HUES6 (cell line): ENCODE data around the gene MACROD2.

Experiments
- H3K27ac ChIP-seq: 2 replicates; pipeline ENCODE4 v1.7.0; 2013; ENCODE audit warnings: low read depth, mild to moderate bottlenecking, low read length, inconsistent platforms
- H3K27me3 ChIP-seq: 2 replicates; pipeline ENCODE4 v1.6.1; 2013; ENCODE audit warnings: low read length; ENCODE audit not compliant: control insufficient read depth, insufficient read depth
- H3K36me3 ChIP-seq: 2 replicates; pipeline ENCODE4 v1.6.1; 2013; ENCODE audit warnings: low read length; ENCODE audit not compliant: control insufficient read depth, insufficient read depth
- H3K4me1 ChIP-seq: 2 replicates; pipeline ENCODE4 v1.6.1; 2013; ENCODE audit warnings: low read length; ENCODE audit not compliant: control insufficient read depth, insufficient read depth
- H3K4me3 ChIP-seq: 2 replicates; pipeline ENCODE4 v1.5.1; 2013; ENCODE audit warnings: low read depth, low read length
- H3K9ac ChIP-seq: one replicate; pipeline ENCODE4 v1.6.1; 2013; ENCODE audit warnings: mild to moderate bottlenecking, low read length
- H3K9me3 ChIP-seq: 2 replicates; pipeline ENCODE4 v1.6.1; 2013; ENCODE audit warnings: low read depth, low read length; ENCODE audit not compliant: control insufficient read depth, insufficient read depth

MACROD2 gene

GRCh38 chr20:14295770-14296309 is 300.5 kb downstream of the MACROD2 start:
- Histone ChIP-seq H3K9me3 (no peaks in the 10 kb centered on the region), H3K36me3 (no peaks in the 10 kb centered on the region), H3K27ac (no peak overlapping the region), H3K9ac (no peak overlapping the region), H3K4me3 (no peak overlapping the region), H3K4me1 (no peaks in the 10 kb centered on the region), H3K27me3 (no peaks in the 10 kb centered on the region)

DNA sequence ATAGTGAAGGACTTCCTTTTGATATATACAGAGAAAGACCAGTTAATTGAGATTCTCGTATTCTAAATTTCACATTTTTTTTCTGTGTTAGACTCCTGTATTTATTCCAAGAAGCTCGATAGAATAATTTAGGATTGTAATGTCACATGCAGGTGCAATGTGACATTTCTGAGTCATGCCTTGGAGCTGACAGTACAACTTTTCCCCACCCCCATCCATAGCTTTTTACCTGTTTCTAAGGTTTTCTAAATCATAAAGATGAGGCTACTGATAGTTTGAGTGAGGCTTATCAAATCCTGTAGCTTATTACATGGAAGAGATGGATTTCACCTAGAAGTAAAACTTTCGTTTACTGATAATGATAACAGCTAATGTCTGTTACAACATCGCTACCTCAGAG is 304.5 kb downstream of the MACROD2 start:
- Histone ChIP-seq H3K9ac (no peak overlapping the region), H3K36me3 (no peaks in the 10 kb centered on the region), H3K9me3 (no peaks in the 10 kb centered on the region), H3K4me1 (no peaks in the 10 kb centered on the region), H3K4me3 (no peak overlapping the region), H3K27ac (no peak overlapping the region), H3K27me3 (no peaks in the 10 kb centered on the region)

DNA sequence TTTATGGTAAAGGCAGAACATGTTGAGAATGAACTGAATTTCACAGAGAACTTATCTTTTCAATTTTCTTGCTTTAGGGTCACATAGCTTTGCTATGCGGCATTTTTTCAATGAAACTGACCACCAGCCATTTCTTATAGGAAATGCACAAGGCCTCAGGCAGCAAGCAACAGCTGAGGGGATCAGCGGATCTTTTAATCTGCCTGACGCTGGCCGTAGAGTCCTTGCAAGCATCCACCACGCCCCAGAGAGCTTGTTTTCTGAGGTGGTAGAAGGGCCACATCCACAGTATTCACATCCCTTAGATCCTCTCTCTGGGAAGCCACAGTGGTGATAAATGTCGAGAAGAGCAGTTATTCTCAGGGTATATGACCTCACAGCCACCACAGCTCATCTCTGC is 307.8 kb downstream of the MACROD2 start:
- Histone ChIP-seq H3K4me3 (no peak overlapping the region), H3K27me3 (no peaks in the 10 kb centered on the region), H3K4me1 (no peaks in the 10 kb centered on the region), H3K9me3 (no peaks in the 10 kb centered on the region), H3K27ac (no peak overlapping the region), H3K36me3 (no peaks in the 10 kb centered on the region), H3K9ac (no peak overlapping the region)

- no peaks in the 10 kb centered on the region for H3K36me3 ChIP-seq
- H3K4me1 ChIP-seq = no peaks in the 10 kb centered on the region
- H3K27ac ChIP-seq = no peak overlapping the region
- no peaks in the 10 kb centered on the region for H3K9me3 ChIP-seq
- no peak overlapping the region for H3K4me3 ChIP-seq
- no peak overlapping the region for H3K9ac ChIP-seq
- no peaks in the 10 kb centered on the region for H3K27me3 ChIP-seq
Measured at GRCh38 chr20:14303651-14304050, 308.3 kb downstream of the MACROD2 start.

- no peaks in the 10 kb centered on the region for H3K27me3 ChIP-seq
- H3K9ac ChIP-seq = no peak overlapping the region
- no peak overlapping the region for H3K27ac ChIP-seq
- no peaks in the 10 kb centered on the region for H3K36me3 ChIP-seq
- no peak overlapping the region for H3K4me3 ChIP-seq
- H3K4me1 ChIP-seq = no peaks in the 10 kb centered on the region
- H3K9me3 ChIP-seq = no peaks in the 10 kb centered on the region
Measured at GRCh38 chr20:14304472-14304871, 309.2 kb downstream of the MACROD2 start.

DNA sequence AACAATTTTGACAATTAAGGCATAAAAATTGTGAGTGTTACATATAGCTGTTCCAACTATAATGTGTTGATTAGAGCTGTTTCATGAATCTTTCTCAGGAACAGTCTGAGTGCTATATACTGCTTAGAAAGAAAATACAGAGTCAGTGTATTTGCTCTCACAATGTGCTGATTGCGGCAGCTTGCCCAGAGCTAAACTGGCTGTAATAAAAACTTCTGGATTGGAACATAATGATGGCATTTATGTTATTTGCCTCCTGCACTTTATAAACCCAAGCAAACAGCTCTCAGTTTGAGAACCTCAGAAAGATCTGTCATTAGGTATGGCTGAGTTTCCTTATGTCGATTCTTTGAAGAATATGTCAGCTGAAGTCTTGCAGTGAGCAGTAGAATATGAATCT is 312.6 kb downstream of the MACROD2 start:
- H3K4me3 ChIP-seq = no peak overlapping the region
- H3K9ac ChIP-seq = no peak overlapping the region
- H3K27me3 ChIP-seq = no peaks in the 10 kb centered on the region
- H3K4me1 ChIP-seq = no peaks in the 10 kb centered on the region; the same call in 1 of the 2 replicates
- H3K9me3 ChIP-seq = no peaks in the 10 kb centered on the region
- H3K36me3 ChIP-seq = no peaks in the 10 kb centered on the region
- H3K27ac ChIP-seq = no peak overlapping the region

DNA sequence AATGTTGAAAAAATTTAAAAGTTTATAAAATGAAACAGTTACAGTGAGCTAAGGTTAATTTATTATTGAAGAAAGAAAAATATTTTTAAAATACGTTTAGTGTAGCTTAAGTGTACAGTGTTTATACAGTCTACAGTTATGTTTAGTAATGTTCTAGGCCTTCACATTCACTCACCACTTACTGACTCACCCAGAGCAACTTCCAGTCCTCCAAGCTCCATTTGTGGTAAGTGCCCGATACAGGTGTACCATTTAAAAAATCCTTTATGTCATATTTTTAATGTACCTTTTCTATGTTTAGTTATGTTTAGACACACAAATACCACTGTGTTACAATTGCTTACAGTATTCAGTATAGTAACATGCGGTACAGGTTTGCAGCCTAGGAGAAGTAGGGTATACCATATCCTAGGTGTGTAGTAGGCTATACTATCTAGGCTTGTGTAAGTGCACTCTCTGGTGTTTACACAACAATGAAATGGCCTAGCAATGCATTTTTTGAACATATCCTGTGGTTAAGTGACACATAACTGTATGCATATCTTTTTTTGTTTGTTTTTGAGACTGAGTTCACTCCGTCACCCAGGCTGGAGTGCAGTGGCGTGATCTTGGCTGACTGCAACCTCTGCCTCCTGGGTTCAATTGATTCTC is 315.8 kb downstream of the MACROD2 start:
- H3K36me3 ChIP-seq = no peaks in the 10 kb centered on the region
- H3K9ac ChIP-seq = no peak overlapping the region
- no peak overlapping the region for H3K27ac ChIP-seq
- H3K27me3 ChIP-seq = no peaks in the 10 kb centered on the region
- H3K4me3 ChIP-seq = no peak overlapping the region
- H3K4me1 ChIP-seq = peaks cover 7% of the 10 kb centered on the region; the same call in 1 of the 2 replicates
- H3K9me3 ChIP-seq = no peaks in the 10 kb centered on the region

- no peaks in the 10 kb centered on the region for H3K9me3 ChIP-seq
- peaks cover 7% of the 10 kb centered on the region; the same call in 1 of the 2 replicates for H3K4me1 ChIP-seq
- no peaks in the 10 kb centered on the region for H3K36me3 ChIP-seq
- no peak overlapping the region for H3K27ac ChIP-seq
- H3K27me3 ChIP-seq = no peaks in the 10 kb centered on the region
- H3K4me3 ChIP-seq = no peak overlapping the region
- H3K9ac ChIP-seq = no peak overlapping the region
Measured at GRCh38 chr20:14312001-14312400, 316.7 kb downstream of the MACROD2 start.

- Histone ChIP-seq H3K36me3 (no peaks in the 10 kb centered on the region), H3K4me1 (peaks cover 7% of the 10 kb centered on the region; the same call in 1 of the 2 replicates), H3K4me3 (no peak overlapping the region), H3K27ac (no peak overlapping the region), H3K9ac (no peak overlapping the region), H3K27me3 (no peaks in the 10 kb centered on the region), H3K9me3 (no peaks in the 10 kb centered on the region)
Measured at GRCh38 chr20:14313341-14314020, 318.2 kb downstream of the MACROD2 start.

DNA sequence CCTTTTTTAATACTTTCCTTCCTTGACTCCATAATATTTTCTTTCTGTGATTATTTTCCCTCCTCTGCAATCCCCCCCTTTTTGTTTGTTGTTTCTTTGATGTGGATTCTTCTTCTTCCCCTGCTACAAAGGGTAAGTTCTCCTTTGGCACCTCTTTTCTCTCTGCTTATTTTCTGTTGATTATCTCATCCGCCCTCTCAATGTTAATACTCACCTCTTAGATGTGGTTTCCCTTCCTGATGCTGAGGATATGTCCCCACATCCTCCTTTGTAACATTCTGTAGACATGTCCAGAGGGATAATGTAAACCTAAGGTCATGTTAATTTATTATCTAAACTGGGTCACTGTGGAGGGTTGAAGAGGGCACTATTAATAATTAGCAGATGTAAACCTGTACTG is 324.4 kb downstream of the MACROD2 start:
- H3K36me3 ChIP-seq = no peaks in the 10 kb centered on the region
- H3K4me3 ChIP-seq = no peak overlapping the region
- H3K27me3 ChIP-seq = no peaks in the 10 kb centered on the region
- no peak overlapping the region for H3K27ac ChIP-seq
- no peaks in the 10 kb centered on the region for H3K9me3 ChIP-seq
- no peaks in the 10 kb centered on the region for H3K4me1 ChIP-seq
- H3K9ac ChIP-seq = no peak overlapping the region

GRCh38 chr20:14331646-14332045 is 336.3 kb downstream of the MACROD2 start:
- H3K4me1 ChIP-seq = peaks cover 40% of the 10 kb centered on the region
- H3K27ac ChIP-seq = no peak overlapping the region
- H3K9ac ChIP-seq = no peak overlapping the region
- peaks cover 4% of the 10 kb centered on the region; the same call in 1 of the 2 replicates for H3K27me3 ChIP-seq
- H3K9me3 ChIP-seq = no peaks in the 10 kb centered on the region
- H3K36me3 ChIP-seq = 0 out of 2 replicates have a peak, but pooled peaks cover 6% of the 10 kb centered on the region
- H3K4me3 ChIP-seq = no peak overlapping the region
